K562 (cell line): ENCODE data around the gene ZCCHC24. TPM values are rescaled to one million over a fixed set of nuclear protein-coding genes. Genes with fewer than 3 reads are reported as not detected.

ENCODE experiments used
- ARNT ChIP-seq, 2 experiments: fragments of 450-650 bp; IDR thresholded peaks; 2 replicates each; pipeline ENCODE4 v1.6.1; 2016; ENCODE audit warnings: mild to moderate bottlenecking in 1 of 2
- EHMT2 ChIP-seq: fragments of 450-650 bp; IDR thresholded peaks from 2 replicates; pipeline ENCODE4 v1.6.1; 2018; ENCODE audit warnings: antibody characterized with exemption
- HDAC8 ChIP-seq: fragments of 450-650 bp; IDR thresholded peaks from 2 replicates; pipeline ENCODE4 v1.6.1; 2016; ENCODE audit warnings: mild to moderate bottlenecking, missing genetic modification characterization, moderate library complexity, missing compliant biosample characterization
- HDGF ChIP-seq: fragments of 450-650 bp; IDR thresholded peaks from 2 replicates; pipeline ENCODE4 v1.6.1; 2016
- ILF3 ChIP-seq: fragments of 450-650 bp; IDR thresholded peaks from 2 replicates; pipeline ENCODE4 v1.6.1; 2018; ENCODE audit warnings: antibody characterized with exemption, mild to moderate bottlenecking, moderate library complexity, borderline replicate concordance
- RB1 ChIP-seq: fragments of 450-650 bp; IDR thresholded peaks from 2 replicates; pipeline ENCODE4 v1.6.1; 2017; ENCODE audit warnings: low read depth, mild to moderate bottlenecking
- SP1 ChIP-seq: sonication (generic); formaldehyde crosslinking; IDR thresholded peaks from 2 replicates; pipeline ENCODE4 v1.8.1; 2022; ENCODE audit warnings: mild to moderate bottlenecking, missing genetic modification reagents
- XRCC5 ChIP-seq: fragments of 200-400 bp; formaldehyde crosslinking; IDR thresholded peaks from 2 replicates; pipeline ENCODE4 v1.6.1; 2017; ENCODE audit warnings: low read depth, mild to moderate bottlenecking, low read length
- ZBTB7A ChIP-seq: IDR thresholded peaks from 2 replicates; pipeline ENCODE4 v1.6.1; 2011; ENCODE audit warnings: low read depth, mild to moderate bottlenecking, low read length, moderate library complexity, borderline replicate concordance; ENCODE audit not compliant: control insufficient read depth
- polyA plus RNA-seq, 8 experiments: library from polyadenylated mRNA; depleted of rRNA in 4 of 8; stranded (reverse) in 5 of 8; unstranded in 3 of 8; fragments of >200 nt; fragmentation: Nextera tagmentation in 2 of 8; fragmentation: Illumina TruSeq in 1 of 8; extraction: Ambion mirVana in 2 of 8; extraction: Trizol in 1 of 8; gene quantifications; 2 replicates each; pipeline versions ENCODE4 v1.2.1 to v1.2.3, GENCODE V29; 2011 to 2014; ENCODE audit warnings: inconsistent platforms in 1 of 8, missing spikeins in 1 of 8
- total RNA-seq, 7 experiments: library from RNA; depleted of rRNA in 6 of 7; stranded (reverse); fragments of >200 nt in 6 of 7; fragmentation: Illumina TruSeq in 2 of 7; extraction: Trizol in 2 of 7; gene quantifications; 2 replicates each; pipeline versions ENCODE4 v1.2.1 to v1.2.3, GENCODE V29; 2011 to 2021; ENCODE audit warnings: low replicate concordance in 1 of 7
- TF ChIP-seq, protein P1 (sequence below), 2 experiments: fragments of 250-450 bp in 1 of 2; fragments of 450-650 bp in 1 of 2; sonication (Bioruptor Pico) in 1 of 2; IDR thresholded peaks; 2 replicates each; pipeline versions ENCODE4 v1.6.1 to v1.8.0; 2016 to 2021; ENCODE audit warnings: mild to moderate bottlenecking in 2 of 2, moderate library complexity in 2 of 2, missing compliant biosample characterization in 1 of 2, missing genetic modification characterization in 1 of 2
- TF ChIP-seq, protein P2 (sequence below): IDR thresholded peaks from 3 replicates; pipeline ENCODE4 v1.6.1; 2011; ENCODE audit warnings: borderline replicate concordance, mild to moderate bottlenecking; ENCODE audit not compliant: insufficient read length, insufficient read depth
- TF ChIP-seq, protein P3 (sequence below): fragments of 250-450 bp; sonication (Bioruptor Pico); IDR thresholded peaks from 2 replicates; pipeline ENCODE4 v1.8.0; 2022; ENCODE audit warnings: moderate library complexity, mild to moderate bottlenecking, inconsistent platforms
- TF ChIP-seq, protein P4 (sequence below): fragments of 200-400 bp; formaldehyde crosslinking; IDR thresholded peaks from 2 replicates; pipeline ENCODE4 v1.6.1; 2017; ENCODE audit warnings: mild to moderate bottlenecking, low read depth, low read length, moderate library complexity
- TF ChIP-seq, protein P5 (sequence below): sonication (generic); formaldehyde crosslinking; IDR thresholded peaks from 2 replicates; pipeline ENCODE4 v1.5.0; 2020; ENCODE audit warnings: missing genetic modification reagents
- TF ChIP-seq, protein P6 (sequence below): fragments of 150-350 bp; conservative IDR thresholded peaks from 2 replicates; pipeline ENCODE4 v1.6.1; 2014; ENCODE audit warnings: low read length
- TF ChIP-seq, protein P7 (sequence below): fragments of 450-650 bp; IDR thresholded peaks from 2 replicates; pipeline ENCODE4 v1.6.1; 2016; ENCODE audit warnings: antibody characterized with exemption

The ZCCHC24 gene
- total and polyA plus RNA-seq, 9 of the 15 experiments (the other 6 are each of a cell fraction or from before 2014, with no cell fraction given): 0.84 to 11.0 (median 4.6) TPM

DNA sequence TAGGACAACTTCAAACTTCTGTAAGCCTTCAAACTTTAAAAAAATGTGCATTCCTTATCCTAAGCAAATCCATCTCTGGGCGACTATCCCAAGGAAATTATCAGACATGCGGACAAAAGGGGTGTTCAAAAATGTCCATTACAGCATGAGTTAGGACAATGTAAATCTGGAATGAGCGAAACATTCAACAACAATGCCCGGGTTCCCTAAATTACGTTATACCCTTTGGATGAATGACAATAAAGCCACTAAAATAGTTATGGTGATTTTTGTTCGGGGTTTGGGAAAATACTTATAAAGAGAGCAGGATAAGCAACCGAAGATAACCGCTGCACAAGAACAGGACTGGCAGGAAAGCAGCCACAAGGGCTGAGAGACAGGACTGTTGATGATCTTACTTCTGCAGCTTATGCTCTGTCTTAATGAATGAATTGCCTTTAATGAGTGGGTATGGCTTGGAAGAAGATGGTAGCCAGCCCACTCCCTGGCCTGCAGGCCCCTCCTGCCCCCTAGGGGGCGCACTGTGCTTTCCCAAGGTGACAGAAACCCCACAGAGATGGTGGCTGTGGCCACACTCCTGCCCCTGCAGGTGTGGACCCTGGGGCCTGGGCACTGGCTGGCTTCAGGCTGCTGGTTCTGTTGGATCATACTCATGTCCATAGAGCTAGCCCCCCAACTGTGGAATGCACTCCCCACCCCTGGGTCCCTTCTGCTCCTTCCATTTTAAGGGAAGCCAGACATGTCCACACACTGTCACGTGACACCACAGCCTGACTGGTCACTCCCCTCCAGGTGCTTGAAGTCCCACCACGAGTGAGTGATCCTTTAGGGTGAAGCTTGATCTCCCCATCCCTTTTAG lies 45.0 kb downstream of the ZCCHC24 start (continued):
- TF ChIP-seq, protein P1, sequence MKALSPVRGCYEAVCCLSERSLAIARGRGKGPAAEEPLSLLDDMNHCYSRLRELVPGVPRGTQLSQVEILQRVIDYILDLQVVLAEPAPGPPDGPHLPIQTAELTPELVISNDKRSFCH (CRISPR knock-in tag; IDR thresholded peaks at IDR 0.05): no peak
- TF ChIP-seq, protein P1 (tag; IDR thresholded peaks at IDR 0.05): peak; percentile 47; the same call in 1 of the 2 replicates
- TF ChIP-seq, protein P2, sequence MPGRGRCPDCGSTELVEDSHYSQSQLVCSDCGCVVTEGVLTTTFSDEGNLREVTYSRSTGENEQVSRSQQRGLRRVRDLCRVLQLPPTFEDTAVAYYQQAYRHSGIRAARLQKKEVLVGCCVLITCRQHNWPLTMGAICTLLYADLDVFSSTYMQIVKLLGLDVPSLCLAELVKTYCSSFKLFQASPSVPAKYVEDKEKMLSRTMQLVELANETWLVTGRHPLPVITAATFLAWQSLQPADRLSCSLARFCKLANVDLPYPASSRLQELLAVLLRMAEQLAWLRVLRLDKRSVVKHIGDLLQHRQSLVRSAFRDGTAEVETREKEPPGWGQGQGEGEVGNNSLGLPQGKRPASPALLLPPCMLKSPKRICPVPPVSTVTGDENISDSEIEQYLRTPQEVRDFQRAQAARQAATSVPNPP: no peak
- TF ChIP-seq, protein P3, sequence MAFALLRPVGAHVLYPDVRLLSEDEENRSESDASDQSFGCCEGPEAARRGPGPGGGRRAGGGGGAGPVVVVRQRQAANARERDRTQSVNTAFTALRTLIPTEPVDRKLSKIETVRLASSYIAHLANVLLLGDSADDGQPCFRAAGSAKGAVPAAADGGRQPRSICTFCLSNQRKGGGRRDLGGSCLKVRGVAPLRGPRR (CRISPR knock-in tag): no peak
- TF ChIP-seq ILF3 (no peak), EHMT2 (peak; percentile 49; the same call in 1 of the 2 replicates), ARNT (IDR thresholded peaks at IDR 0.05) (no peak), SP1 (CRISPR knock-in tag) (no peak), HDAC8 (tag) (0 out of 2 replicates have a peak, but pooled peaks have one; percentile 25), HDGF (0 out of 2 replicates have a peak, but pooled peaks have one; percentile 27), XRCC5 (peak; percentile 89), ZBTB7A (peak; percentile 66; the same call in 1 of the 2 replicates), RB1 (peak; percentile 29; the same call in 1 of the 2 replicates)
- TF ChIP-seq, protein P4, sequence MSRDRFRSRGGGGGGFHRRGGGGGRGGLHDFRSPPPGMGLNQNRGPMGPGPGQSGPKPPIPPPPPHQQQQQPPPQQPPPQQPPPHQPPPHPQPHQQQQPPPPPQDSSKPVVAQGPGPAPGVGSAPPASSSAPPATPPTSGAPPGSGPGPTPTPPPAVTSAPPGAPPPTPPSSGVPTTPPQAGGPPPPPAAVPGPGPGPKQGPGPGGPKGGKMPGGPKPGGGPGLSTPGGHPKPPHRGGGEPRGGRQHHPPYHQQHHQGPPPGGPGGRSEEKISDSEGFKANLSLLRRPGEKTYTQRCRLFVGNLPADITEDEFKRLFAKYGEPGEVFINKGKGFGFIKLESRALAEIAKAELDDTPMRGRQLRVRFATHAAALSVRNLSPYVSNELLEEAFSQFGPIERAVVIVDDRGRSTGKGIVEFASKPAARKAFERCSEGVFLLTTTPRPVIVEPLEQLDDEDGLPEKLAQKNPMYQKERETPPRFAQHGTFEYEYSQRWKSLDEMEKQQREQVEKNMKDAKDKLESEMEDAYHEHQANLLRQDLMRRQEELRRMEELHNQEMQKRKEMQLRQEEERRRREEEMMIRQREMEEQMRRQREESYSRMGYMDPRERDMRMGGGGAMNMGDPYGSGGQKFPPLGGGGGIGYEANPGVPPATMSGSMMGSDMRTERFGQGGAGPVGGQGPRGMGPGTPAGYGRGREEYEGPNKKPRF: no peak
- TF ChIP-seq, protein P5, sequence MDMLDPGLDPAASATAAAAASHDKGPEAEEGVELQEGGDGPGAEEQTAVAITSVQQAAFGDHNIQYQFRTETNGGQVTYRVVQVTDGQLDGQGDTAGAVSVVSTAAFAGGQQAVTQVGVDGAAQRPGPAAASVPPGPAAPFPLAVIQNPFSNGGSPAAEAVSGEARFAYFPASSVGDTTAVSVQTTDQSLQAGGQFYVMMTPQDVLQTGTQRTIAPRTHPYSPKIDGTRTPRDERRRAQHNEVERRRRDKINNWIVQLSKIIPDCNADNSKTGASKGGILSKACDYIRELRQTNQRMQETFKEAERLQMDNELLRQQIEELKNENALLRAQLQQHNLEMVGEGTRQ (CRISPR knock-in tag): peak; percentile 68
- TF ChIP-seq, protein P6, sequence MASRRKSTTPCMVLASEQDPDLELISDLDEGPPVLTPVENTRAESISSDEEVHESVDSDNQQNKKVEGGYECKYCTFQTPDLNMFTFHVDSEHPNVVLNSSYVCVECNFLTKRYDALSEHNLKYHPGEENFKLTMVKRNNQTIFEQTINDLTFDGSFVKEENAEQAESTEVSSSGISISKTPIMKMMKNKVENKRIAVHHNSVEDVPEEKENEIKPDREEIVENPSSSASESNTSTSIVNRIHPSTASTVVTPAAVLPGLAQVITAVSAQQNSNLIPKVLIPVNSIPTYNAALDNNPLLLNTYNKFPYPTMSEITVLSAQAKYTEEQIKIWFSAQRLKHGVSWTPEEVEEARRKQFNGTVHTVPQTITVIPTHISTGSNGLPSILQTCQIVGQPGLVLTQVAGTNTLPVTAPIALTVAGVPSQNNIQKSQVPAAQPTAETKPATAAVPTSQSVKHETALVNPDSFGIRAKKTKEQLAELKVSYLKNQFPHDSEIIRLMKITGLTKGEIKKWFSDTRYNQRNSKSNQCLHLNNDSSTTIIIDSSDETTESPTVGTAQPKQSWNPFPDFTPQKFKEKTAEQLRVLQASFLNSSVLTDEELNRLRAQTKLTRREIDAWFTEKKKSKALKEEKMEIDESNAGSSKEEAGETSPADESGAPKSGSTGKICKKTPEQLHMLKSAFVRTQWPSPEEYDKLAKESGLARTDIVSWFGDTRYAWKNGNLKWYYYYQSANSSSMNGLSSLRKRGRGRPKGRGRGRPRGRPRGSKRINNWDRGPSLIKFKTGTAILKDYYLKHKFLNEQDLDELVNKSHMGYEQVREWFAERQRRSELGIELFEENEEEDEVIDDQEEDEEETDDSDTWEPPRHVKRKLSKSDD: peak; percentile 74; the same call in 1 of the 2 replicates
- TF ChIP-seq, protein P7, sequence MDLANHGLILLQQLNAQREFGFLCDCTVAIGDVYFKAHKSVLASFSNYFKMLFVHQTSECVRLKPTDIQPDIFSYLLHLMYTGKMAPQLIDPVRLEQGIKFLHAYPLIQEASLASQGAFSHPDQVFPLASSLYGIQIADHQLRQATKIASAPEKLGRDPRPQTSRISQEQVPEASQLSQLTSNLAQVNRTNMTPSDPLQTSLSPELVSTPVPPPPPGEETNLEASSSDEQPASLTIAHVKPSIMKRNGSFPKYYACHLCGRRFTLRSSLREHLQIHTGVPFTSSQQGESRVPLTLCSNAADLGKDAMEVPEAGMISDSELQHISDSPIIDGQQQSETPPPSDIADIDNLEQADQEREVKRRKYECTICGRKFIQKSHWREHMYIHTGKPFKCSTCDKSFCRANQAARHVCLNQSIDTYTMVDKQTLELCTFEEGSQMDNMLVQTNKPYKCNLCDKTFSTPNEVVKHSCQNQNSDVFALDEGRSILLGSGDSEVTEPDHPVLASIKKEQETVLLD: 0 out of 2 replicates have a peak, but pooled peaks have one; percentile 36
